OCI-LY1 (cell line): ENCODE data around the gene ELK4.

Source experiments
- H2AFZ ChIP-seq: fragments of 200-600 bp; sonication (generic), shearing (Covaris generic); 2 replicates; pipeline ENCODE4 v1.6.0; 2014; ENCODE audit warnings: antibody characterized with exemption, mild to moderate bottlenecking, low read length
- H3F3A ChIP-seq: fragments of 200-600 bp; sonication (generic), shearing (Covaris generic); 2 replicates; pipeline ENCODE4 v1.6.0; 2014; ENCODE audit warnings: mild to moderate bottlenecking, antibody characterized with exemption, low read length, moderate library complexity; ENCODE audit not compliant: insufficient read depth
- H3K27ac ChIP-seq: fragments of 200-600 bp; sonication (generic); 2 replicates; pipeline ENCODE4 v1.5.1; 2014; ENCODE audit warnings: low read length, mixed run types, mild to moderate bottlenecking, low read depth; ENCODE audit not compliant: poor library complexity, severe bottlenecking
- H3K27me3 ChIP-seq: fragments of 200-600 bp; sonication (generic); 2 replicates; pipeline ENCODE4 v1.6.0; 2014; ENCODE audit warnings: antibody characterized with exemption, mild to moderate bottlenecking, low read length, moderate library complexity; ENCODE audit not compliant: insufficient read depth
- H3K36me3 ChIP-seq: fragments of 200-600 bp; sonication (generic); 2 replicates; pipeline ENCODE4 v1.6.1; 2014; ENCODE audit warnings: mild to moderate bottlenecking, antibody characterized with exemption, low read length, moderate library complexity, mixed read lengths; ENCODE audit not compliant: insufficient read depth
- H3K4me1 ChIP-seq: fragments of 200-600 bp; sonication (generic); 2 replicates; pipeline ENCODE4 v1.5.1; 2014; ENCODE audit warnings: mild to moderate bottlenecking, low read length, moderate library complexity; ENCODE audit not compliant: insufficient read depth, severe bottlenecking
- H3K4me2 ChIP-seq: fragments of 200-600 bp; sonication (generic), shearing (Covaris generic); 2 replicates; pipeline ENCODE4 v1.6.1; 2014; ENCODE audit warnings: low read length
- H3K4me3 ChIP-seq: fragments of 200-600 bp; sonication (generic); 2 replicates; pipeline ENCODE4 v1.5.1; 2014; ENCODE audit warnings: low read length, low read depth, mild to moderate bottlenecking, mixed read lengths; ENCODE audit not compliant: poor library complexity, severe bottlenecking
- H3K79me2 ChIP-seq: fragments of 200-600 bp; shearing (Covaris generic); 2 replicates; pipeline ENCODE4 v1.6.1; 2016; ENCODE audit warnings: mixed run types, low read length, mixed read lengths; ENCODE audit not compliant: insufficient read depth
- H3K9ac ChIP-seq: fragments of 200-600 bp; sonication (generic), shearing (Covaris generic); 2 replicates; pipeline ENCODE4 v1.6.1; 2014; ENCODE audit warnings: mild to moderate bottlenecking, low read length, mixed read lengths
- H3K9me2 ChIP-seq: fragments of 200-600 bp; sonication (generic), shearing (Covaris generic); 2 replicates; pipeline ENCODE4 v1.6.1; 2014; ENCODE audit warnings: low read depth, mild to moderate bottlenecking, low read length, mixed read lengths
- H3K9me3 ChIP-seq: fragments of 200-600 bp; shearing (Covaris generic); 2 replicates; pipeline ENCODE4 v1.6.1; 2014; ENCODE audit warnings: low read length, mixed read lengths
- H4K20me1 ChIP-seq: fragments of 200-600 bp; sonication (generic), shearing (Covaris generic); 2 replicates; pipeline ENCODE4 v1.6.0; 2016; ENCODE audit warnings: mild to moderate bottlenecking, low read length; ENCODE audit not compliant: insufficient read depth
- EZH2 ChIP-seq: fragments of 200-600 bp; sonication (generic), shearing (Covaris generic); IDR thresholded peaks from 2 replicates; pipeline ENCODE4 v1.8.0; 2017; ENCODE audit warnings: borderline replicate concordance, mixed run types, mild to moderate bottlenecking, antibody characterized with exemption, low read length, moderate library complexity, mixed read lengths
- TF ChIP-seq, protein P1 (sequence below): fragments of 200-600 bp; sonication (generic), shearing (Covaris generic); IDR thresholded peaks from 2 replicates; pipeline ENCODE4 v1.5.1; 2017; ENCODE audit warnings: mild to moderate bottlenecking, antibody characterized with exemption, low read length, moderate library complexity, mixed read lengths

ELK4 gene

DNA sequence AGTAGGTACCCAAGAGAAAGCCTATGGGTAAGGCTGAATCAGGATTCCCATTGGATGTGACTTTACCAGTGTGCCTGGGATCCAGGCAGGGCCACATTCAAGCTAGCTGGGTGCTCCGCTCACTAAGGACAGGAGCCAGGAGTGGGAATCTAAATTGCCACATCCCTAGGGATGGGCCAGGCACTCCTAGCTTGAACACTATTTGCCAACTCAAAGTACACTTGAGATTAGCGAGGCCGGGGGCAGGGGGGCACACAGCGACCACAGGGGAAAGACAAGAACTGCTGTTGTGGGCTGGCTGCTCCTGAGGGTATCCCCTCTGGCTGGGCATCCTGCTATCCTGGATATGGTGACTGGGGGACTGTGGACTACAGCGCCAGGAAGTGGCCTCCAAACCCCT, 44.2 kb upstream of the ELK4 start:
- Histone ChIP-seq H3K4me1 (peaks cover 15% of the 10 kb centered on the region), H3K27ac (no peak overlapping the region), H3K79me2 (no peaks in the 10 kb centered on the region), H3K9me3 (no peaks in the 10 kb centered on the region), H3K4me3 (no peak overlapping the region), H3K9ac (no peak overlapping the region), H3K9me2 (no peaks in the 10 kb centered on the region), H4K20me1 (no peaks in the 10 kb centered on the region), H2AFZ (no peak overlapping the region), H3K4me2 (no peak overlapping the region), H3K36me3 (no peaks in the 10 kb centered on the region), H3F3A (no peaks in the 10 kb centered on the region), H3K27me3 (no peaks in the 10 kb centered on the region; the same call in 1 of the 2 replicates)
- TF ChIP-seq, protein P1, sequence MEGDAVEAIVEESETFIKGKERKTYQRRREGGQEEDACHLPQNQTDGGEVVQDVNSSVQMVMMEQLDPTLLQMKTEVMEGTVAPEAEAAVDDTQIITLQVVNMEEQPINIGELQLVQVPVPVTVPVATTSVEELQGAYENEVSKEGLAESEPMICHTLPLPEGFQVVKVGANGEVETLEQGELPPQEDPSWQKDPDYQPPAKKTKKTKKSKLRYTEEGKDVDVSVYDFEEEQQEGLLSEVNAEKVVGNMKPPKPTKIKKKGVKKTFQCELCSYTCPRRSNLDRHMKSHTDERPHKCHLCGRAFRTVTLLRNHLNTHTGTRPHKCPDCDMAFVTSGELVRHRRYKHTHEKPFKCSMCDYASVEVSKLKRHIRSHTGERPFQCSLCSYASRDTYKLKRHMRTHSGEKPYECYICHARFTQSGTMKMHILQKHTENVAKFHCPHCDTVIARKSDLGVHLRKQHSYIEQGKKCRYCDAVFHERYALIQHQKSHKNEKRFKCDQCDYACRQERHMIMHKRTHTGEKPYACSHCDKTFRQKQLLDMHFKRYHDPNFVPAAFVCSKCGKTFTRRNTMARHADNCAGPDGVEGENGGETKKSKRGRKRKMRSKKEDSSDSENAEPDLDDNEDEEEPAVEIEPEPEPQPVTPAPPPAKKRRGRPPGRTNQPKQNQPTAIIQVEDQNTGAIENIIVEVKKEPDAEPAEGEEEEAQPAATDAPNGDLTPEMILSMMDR, result no peak
- no peak for TF ChIP-seq EZH2

DNA sequence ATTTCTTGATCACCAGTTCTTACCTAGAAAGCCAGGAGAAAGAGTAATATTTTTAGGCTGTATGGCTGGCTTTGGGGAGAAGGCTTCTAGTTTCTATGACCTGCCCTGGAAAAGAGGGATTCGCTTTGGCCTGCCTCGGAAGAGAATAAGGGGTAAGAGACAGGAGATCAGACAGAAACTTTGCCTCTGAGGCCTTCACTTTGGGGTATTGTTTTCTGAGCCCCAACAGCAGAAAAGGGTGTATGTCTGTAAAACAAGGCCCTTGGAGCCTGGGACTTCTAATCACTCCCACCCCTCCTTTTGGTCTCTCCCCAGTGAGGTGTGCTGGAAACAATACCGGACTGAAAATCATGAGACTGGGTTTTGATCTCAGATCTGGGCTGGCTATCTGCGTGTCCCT, 43.4 kb upstream of the ELK4 start:
- Histone ChIP-seq H3K27me3 (no peaks in the 10 kb centered on the region; the same call in 1 of the 2 replicates), H3K4me3 (no peak overlapping the region), H3K9me2 (no peaks in the 10 kb centered on the region), H2AFZ (no peak overlapping the region), H3K4me1 (peaks cover 12% of the 10 kb centered on the region), H3K36me3 (no peaks in the 10 kb centered on the region), H3K4me2 (no peak overlapping the region), H3K79me2 (no peaks in the 10 kb centered on the region), H3K9ac (no peak overlapping the region), H3F3A (no peaks in the 10 kb centered on the region), H4K20me1 (no peaks in the 10 kb centered on the region), H3K9me3 (no peaks in the 10 kb centered on the region), H3K27ac (no peak overlapping the region)
- TF ChIP-seq EZH2, result no peak
- TF ChIP-seq, protein P1, result no peak

DNA sequence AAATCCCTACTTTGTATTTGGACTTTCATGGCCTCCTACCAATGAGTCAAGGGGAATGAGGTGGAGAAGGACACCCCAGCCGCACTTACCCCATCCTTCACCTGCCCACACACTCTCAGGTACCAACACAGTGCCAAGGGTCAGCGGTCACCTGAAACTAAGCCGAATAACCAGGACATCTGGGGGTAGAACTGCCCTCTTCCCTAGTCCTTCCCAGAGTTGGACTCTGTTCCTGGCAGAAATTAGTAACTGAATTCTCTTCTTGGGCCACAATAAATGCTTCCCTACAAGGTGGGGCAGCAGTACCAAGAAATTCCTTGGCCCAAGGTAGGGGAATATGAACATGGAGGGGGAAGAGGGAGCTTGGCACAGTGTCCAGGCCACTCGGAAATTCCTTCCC, 41.2 kb upstream of the ELK4 start:
- TF ChIP-seq EZH2, result no peak
- TF ChIP-seq, protein P1, result no peak
- Histone ChIP-seq H3K9me3 (no peaks in the 10 kb centered on the region), H3K36me3 (no peaks in the 10 kb centered on the region), H3K4me2 (no peak overlapping the region), H4K20me1 (no peaks in the 10 kb centered on the region), H3K27ac (no peak overlapping the region), H3K27me3 (no peaks in the 10 kb centered on the region; the same call in 1 of the 2 replicates), H3K4me1 (peaks cover 4% of the 10 kb centered on the region), H3F3A (no peaks in the 10 kb centered on the region), H3K9ac (no peak overlapping the region), H3K79me2 (no peaks in the 10 kb centered on the region), H2AFZ (no peak overlapping the region), H3K4me3 (no peak overlapping the region), H3K9me2 (no peaks in the 10 kb centered on the region)
